NCI-H446 (cell line): ENCODE data around the gene AGAP5.
A peak's percentile ranks its signal among the peaks of the same experiment; 100 is the strongest.

Experiments used
- DNase-seq, 2 experiments: peaks; one replicate each; lab custom pipeline; 2025; lab: John Stamatoyannopoulos, UW

AGAP5 gene

DNA sequence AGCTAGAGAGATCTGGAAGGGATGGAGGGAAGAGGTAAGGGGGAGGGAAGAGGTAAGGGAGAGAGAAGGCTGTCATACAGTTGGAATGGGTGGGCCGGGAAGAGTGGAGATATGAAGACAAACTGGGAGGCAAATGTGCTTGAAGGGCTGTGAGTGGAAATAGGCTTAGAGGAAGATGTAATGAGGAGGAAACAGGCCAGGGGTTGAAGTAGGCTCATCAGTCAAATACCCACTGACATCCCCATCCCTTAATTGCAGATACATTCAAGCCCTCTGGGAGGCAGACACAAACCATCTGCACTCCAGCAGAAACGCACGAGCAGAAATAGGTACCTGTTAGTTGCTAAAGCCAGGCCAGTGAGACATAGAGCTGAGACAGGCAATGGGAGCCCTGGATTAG, 44.2 kb downstream of the AGAP5 start:
- no peak for DNase-seq

DNA sequence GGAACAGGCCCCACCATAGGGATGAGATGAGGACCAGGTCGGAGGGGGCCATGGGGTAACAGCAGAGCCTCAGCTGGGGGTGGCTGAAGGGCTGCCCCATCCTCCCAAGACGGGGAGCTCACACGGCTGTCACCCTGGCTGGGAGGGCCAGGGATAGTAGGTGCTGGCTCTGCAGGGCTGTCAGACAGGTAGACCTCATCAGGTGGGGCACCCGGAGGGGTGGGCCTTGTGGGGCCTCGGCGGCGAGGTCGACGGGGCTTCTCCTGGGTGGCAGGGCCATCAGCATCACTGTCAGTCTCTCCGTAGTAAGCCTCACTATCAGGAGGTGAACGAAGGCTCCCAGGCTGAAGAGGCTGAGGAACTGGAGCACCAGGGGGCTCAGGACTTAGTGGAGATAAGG, 44.7 kb downstream of the AGAP5 start:
- DNase-seq = no peak

DNA sequence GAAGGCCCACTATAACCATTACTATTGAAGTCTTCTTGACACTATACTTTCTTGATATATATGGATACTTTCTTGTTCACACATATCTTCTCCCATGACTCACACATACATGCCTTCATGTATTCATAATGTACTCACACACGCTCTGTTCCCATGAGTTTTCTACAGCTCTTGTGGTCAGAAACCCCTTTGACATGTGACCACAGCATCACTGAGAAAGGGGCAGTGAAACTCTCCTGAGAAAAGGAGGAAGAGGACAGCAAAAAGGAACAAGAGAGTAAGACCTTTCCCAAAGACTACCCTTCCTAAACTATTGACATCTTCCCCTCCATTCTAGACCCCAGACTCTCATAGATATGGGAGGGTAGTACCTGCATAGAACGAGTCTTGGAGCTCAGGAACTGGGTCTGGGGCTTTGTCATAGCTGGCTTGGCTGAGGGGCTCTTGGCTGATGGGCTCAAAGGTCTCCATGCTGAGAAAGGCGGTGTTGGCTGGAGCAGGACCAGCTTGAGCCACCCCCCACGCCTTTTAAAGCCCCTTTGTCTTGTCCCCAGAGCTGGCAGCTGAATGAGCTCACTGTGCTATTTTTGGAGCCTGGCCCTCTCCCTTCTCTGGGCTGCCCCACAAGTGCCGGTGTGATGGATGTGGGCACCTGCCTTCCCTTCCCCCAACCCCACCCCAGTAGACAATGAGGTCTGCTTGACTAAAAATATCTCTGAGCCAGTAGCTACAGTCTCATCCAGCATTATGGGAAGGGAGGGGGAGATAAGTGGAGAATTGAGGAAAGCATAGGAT, 47.2 kb downstream of the AGAP5 start:
- no peak for DNase-seq

DNA sequence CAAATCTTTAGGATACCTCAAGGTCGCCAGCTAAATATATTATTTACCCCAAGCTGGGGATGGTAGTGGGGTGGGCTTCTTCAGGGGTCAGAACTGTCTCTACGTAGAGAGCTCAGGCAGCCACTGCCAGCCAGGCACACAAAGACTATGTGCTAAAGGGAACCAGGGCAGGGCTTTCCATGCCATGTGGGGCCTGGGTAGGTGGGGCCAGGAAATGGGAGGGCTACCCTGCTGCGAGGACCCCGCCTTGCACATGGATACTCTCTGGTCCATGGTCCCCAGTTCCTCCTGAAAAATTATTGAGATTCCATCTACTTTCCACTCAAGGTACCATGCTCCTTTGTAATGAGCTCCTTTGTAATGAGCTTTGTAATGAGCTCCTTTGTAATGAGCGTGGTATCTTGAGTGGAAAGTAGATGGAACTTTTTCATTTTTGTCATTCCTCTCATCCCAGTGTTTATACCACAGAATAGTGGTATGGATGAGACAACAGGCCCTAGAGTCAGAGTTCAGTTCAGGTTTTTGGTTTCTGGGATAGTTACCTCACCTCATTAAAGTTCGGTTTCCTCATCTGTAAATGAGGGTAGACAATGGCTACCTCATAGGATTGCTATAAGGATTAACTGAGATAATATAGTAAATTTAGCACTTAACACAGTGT, 47.9 kb downstream of the AGAP5 start:
- no peak for DNase-seq

DNA sequence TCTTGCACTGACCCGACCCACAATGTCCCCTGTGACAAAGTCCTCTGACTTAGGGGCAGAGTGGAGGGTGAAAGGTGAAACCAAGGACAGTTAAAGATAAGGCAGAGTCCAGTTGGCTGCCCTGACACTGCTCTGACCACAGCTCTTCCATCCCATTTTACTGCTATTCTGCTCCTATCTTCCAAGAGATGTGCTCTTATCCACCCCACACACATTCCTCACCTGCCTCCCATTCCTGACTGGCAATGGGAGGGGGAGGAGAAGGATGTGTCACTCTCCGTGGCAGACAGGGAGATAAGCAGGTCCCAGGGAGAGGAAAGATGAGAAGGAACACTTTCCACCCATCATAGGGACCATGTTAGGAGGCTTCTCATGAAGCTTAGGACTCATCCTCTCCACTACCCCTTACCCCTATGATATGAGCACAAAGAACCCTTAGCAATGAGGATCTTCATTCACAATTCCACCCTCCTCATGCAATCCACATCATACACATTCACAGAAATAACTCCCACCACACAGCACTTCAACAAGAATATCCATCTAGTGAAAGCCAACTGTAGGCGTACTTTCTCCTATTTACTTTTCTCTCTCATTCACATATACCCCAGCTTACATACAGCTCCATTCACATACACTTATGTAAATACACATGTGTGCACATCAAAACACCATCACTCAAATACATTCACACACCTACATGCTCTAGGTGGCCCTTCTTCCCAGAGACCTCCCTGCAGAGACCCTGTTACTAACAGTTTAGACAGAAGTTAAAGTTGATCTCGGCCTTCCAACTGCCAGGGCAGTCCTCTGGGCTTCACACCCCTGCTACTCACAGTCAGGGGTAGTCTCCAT, 48.7 kb downstream of the AGAP5 start:
- DNase-seq = no peak

DNA sequence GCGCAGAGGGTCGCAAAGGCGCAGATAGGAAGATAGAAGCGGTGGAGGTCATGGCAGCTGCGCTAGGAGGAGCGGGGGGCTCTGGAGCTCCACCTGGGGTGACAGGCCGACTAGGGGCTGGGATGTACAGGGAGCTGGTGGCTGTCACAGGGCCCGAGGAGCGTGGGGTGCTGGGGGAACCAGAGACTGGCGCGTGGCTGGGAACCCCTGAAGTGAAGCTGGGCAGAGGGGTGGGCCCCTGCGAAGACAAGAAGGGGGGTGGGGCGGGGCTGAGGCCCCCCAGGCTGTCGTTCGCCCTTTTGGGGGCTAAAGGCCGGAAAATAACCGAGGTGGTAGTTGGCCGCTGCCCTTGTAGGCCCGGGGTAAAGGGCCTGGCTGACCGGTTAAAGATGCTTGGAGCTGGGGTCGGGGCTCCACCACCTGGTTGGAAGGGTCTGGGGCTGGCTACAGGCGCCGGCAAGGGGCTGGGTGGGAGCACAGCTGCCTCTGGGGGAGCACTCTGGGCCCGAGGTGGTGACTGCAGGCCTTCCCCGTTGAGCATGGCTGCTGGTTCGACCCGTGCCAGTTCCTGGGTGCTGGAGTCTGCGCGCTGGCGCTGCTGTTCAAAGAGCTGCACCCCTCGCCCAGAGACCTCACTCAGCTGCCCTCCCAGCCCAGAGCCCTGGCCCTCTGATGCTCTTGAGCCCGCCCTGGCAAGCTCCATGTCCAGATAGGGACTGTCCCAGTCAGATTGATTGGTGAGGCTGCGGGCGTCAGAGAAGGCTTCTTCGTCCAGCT, 49.8 kb downstream of the AGAP5 start:
- DNase-seq = no peak

DNA sequence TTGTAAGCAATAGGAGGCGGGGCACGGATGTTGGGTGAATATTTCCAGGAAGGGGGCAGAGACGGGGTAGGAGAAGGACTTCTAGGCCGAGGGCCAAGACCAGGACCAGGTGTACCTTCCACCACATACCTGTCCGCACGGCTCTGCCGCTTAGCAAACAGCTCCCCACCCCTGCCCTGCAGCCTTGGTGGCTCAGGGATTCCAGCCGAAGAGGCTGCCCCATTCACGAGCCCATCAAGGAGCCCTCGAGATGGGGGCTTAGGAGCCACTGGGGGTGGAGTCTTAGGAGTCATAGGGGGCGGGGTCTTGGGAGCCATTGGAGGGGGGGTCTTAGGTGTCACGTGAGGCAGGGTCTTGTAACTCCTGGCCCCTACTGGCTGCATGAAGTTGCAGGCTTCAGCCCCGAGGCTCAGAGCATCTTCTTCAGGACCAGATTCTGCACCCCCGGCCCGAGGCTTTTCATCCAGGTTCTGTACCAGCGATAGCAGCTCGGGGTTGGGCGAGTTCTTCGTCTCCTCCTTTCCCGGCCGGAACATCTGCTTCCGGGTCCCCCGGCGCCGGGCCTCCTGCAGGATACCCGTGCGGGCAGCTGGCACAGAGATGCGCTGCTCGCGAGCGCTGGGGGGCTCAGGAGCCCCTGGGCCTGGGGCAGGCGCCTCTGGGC, 50.6 kb downstream of the AGAP5 start:
- no peak for DNase-seq

DNA sequence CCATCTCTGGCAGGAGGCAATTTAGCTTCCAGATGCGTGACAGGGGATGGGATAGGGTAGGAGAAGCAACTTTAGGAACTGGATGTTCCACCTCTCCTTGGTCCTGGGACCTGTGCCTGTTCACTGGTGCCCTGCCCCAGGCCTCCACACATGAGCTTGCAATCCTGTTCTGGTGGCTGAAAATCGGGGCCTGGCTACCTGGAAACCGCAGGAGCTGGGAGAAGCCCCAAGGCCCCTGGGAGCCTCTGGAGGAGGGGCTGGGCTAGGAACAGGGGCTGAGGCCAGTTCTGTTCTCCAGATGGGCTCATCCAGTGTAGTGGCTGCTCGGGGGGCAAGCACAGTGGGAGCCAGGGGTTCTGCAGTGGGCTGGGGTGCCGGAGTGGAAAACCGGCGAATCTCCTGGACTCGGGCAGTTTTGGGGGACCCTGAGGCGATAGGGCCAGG, 51.3 kb downstream of the AGAP5 start:
- no peak for DNase-seq

DNA sequence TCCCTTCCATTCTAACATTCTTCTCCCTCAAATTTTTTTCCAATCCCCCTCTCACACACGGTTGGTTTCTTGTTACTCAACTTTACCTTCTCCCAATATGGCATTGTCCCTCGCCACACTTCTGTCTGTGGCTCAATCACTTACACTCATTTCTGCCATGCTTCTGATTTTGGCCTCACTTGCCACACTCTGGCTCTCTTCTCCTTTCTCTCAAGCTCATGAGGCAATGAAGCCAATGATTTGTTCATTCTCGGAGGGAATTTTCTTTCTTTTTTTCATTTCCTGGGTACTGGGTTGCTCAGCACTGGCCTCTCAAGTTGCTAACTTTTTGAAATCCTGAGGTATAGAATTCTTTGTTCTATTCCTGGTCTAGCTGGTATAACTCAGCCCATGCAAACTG, 52.7 kb downstream of the AGAP5 start:
- no peak for DNase-seq

DNA sequence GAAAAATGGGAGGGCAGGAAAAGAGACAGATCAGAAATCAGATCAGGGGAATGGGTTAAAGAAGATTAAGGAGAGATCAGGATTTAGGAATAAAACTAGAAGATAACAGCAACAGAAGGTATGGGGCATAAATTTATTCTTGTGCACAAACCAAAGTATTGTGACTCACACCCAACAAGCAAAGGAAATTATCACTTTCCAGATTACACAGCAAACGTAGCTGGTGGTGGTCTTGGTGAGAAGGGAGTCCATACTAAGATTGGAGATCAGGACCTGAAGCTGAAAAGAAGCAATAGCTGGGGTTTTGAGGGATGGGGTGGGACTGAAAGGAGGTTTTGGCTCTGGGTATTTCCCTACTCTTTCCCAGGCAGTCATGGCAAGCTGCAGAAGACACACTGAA, 53.1 kb downstream of the AGAP5 start:
- no peak for DNase-seq

DNA sequence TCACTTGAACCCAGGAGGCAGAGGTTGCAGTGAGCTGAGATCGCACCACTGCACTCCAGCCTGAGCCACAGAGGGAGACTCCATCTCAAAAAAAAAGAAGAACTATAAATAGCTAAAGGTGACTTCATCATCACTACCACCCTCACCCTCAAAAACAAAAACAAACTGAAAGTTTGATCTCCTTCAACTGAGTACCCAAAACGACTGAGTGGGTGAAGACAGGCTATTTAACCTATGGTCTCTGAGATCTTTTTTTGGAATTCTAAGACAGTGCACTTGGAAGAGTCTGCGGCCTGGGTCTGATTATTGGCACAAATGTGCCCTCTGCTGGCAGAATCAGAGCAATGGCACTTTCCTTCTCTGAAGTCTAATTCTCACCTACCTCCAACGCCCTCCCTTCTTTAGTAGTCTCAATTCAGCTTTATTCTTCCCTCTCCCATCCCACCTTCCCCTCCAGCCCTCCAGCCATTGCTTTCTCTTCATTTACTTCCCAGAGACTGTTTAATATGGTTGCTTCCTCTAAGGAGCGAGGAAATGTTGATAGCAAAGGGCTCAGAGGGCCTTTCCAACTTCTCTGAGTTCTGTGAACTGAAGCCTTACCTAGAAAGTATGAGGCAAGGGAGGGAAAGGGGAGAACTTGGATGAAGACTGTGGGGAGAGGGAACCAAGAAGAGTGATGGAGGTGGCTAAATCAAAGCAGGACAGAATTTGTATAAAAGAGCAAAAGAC, 53.7 kb downstream of the AGAP5 start:
- peak; percentile 16 to 62 for DNase-seq

DNA sequence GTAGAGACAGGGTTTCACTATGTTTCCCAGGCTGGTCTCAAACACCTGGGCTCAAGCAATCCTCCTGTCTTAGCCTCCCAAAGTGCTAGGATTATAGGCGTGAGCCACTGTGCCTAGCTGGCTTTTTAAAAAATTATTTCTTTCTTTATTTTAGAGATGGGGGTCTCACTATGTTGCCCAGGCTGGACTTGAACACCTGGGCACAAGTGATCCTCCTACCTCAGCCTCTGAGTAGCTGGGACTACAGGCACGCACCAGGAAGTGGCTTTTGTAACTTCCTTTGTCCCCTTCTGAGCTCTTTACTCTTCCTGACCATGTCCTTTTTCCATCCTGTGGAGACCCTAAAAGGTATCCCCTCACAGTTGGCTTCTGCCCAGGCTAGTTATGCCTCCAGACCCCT, 54.5 kb downstream of the AGAP5 start:
- no peak for DNase-seq

DNA sequence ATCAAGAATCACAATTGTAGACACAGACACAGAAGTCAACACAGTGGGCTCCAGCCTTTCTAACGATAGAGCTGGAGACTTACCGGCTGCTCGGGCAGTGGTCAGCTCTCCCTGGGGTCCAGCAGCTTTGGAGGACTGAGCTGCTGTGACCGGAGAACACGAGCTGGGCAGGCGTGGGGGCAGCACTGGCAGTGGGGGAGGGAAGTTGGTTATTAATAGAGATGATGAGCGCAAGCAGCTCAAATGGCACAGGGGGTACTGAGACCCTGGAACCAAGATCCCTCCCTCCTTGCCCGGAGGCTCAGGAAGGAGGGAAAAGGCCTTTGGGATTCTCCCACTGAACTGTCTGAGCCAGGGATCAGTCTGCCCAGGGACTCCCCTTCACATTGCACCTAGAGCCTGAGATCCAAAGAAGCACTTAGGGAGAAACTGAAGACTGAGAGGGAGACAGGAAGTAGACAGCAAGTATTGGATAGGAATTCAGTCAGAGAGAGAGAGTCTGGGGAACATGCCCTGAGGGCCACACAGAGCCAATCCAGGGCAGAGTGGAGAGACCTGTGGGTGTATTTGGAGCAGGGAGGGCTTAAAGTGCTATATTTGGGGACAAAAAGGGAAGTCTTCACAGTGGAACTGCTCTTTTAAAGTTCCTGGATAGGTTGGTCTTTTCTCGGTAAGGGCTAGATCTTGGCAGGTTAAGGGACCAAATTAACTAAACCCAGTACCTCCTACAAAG, 56.4 kb downstream of the AGAP5 start, which contains the start of gene MYOZ1:
Gene MYOZ1 (minus strand): TSS at position 147 of the 733 bp plus-strand sequence. CDS start 1,457 bp downstream, outside the sequence.
- DNase-seq = no peak

DNA sequence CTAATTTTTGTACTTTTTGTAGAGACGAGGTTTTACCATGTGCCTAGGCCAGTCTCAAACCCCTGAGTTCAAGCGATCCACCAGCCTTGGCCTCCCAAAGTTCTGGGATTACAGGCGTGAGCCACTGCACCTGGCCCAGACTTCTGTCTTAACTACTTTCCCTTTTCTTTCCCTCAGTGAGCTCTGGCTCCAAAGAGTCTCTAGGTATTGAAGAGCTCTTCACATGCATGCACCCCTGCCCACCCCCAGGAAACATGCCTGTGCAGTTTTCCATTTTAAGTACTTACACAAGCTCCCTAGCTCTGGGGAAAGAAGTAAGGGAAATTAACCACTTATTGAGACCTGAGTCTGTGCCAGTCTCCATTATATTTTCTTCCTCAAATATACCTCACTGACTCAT, 58.6 kb downstream of the AGAP5 start:
- no peak for DNase-seq

DNA sequence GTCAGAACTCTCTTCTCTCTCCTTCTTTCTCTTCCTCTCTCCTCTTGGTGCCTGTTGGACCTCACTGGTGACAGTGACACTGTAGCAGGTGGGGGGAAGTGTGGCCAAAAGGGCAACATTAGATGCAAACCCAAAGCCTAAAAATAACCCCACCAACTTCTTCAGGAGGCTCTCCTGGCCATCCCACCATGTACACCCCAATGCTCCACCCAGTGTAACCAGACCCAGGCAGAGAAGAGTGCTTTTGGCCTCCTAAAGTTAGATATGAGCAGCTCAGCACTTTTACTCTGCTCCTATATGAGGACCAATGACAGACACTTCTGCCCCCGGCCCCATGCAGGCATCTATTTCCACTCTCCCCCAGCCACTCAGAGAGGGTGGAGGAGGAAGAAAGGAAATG, 62.1 kb downstream of the AGAP5 start:
- DNase-seq = no peak

DNA sequence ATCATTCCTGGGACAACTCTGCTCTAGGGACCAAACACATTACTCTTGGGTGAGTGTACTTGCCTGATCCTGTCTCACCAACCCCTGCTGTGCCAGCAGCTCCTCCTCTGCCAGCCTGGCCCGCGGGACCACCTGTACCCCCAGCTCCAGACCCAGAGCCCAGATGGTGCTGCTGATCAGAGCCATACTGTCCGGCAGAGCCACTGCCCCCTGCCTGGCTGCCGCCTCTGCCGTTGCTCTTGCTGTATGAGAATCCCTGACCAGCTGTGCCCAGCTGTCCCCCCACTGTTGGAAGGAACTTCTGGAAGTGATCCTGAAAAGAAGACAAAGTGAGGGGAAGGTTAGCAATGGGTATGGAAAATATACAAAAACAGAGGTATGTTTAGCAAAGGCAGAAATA, 63.5 kb downstream of the AGAP5 start:
- no peak for DNase-seq

DNA sequence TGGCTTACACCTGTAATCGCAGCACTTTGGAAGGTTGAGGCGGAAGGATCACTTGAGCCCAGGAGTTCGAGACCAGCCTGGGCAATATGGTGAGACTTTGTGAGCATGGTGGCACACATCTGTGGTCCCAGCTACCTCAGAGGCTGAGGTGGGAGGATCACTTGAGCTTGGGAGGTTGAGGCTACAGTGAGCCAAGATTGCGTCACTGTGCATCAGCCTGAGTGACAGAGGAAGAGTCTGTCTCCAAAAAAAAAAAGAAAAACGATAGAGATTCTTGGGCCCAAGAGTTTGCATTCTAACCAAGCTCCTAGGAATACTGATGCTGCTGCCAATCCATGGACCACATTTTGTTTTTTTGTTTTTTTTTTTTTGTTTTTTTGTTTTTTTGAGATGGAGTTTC, 68.7 kb downstream of the AGAP5 start:
- DNase-seq = no peak

DNA sequence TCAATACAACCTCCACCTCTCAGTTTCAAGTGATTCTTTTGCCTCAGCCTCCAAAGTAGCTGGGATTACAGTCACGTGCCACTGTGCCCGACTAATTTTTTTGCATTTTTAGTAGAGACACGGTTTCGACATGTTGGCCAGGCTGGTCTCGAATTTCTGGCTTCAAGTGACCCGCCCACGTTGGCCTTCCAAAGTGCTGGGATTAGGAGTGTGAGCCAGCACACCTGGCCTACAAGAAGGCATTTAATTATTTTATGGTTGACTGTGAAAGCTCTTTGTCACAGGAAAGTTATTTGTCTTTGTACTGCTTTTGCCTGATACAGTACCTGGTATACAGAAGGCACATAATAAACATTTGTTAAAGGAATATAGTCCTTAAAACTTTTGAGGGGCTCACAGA, 69.5 kb downstream of the AGAP5 start:
- no peak for DNase-seq

DNA sequence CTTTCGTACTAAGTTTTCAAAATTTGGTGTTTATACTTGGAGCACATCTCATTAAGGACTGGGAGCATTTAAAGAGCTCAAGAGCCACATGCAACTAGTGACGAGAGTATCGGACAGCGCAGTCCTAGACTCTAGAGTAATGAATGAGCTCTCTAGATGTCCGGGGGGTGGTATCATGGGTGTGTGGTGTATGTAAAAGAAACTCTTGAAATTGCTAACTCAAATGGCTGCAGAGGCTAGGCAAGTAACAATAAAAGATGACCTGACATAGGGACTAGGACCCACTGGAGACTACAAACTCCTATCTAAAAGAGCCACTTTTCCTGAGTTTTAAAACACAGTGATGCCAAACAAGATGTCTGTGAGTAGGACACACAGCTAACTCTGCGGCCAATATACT, 70.6 kb downstream of the AGAP5 start:
- no peak for DNase-seq
